HepG2 (cell line): ENCODE data around the gene ARPIN. TPM values are rescaled to one million over a fixed set of nuclear protein-coding genes. Genes with fewer than 3 reads are reported as not detected.

Source experiments
- BHLHE40 ChIP-seq: IDR thresholded peaks from 2 replicates; pipeline ENCODE4 v1.6.1; 2011; ENCODE audit warnings: low read length, improper control_type of control experiment
- GMEB2 ChIP-seq: IDR thresholded peaks from 2 replicates; pipeline ENCODE4 v1.6.1; 2016; ENCODE audit warnings: missing biosample characterization, missing genetic modification reagents, low read depth
- HMG20B ChIP-seq: conservative IDR thresholded peaks from 2 replicates; pipeline ENCODE4 v1.6.1; 2016; ENCODE audit warnings: missing genetic modification reagents, missing compliant biosample characterization
- KLF6 ChIP-seq: IDR thresholded peaks from 2 replicates; pipeline ENCODE4 v1.8.0; 2016; ENCODE audit warnings: missing biosample characterization, missing genetic modification reagents
- MEF2D ChIP-seq: sonication (generic); formaldehyde crosslinking; IDR thresholded peaks from 2 replicates; pipeline ENCODE4 v1.5.1; 2020; ENCODE audit warnings: mild to moderate bottlenecking, missing genetic modification reagents
- PBX3 ChIP-seq: sonication (generic); formaldehyde crosslinking; IDR thresholded peaks from 2 replicates; pipeline ENCODE4 v1.8.1; 2023; ENCODE audit warnings: missing genetic modification reagents, inconsistent platforms, borderline replicate concordance
- SALL2 ChIP-seq: sonication (generic); formaldehyde crosslinking; IDR thresholded peaks from 2 replicates; pipeline ENCODE4 v1.8.1; 2023; ENCODE audit warnings: mild to moderate bottlenecking, missing genetic modification reagents, inconsistent platforms
- ZBTB20 ChIP-seq: sonication (generic); formaldehyde crosslinking; IDR thresholded peaks from 2 replicates; pipeline ENCODE4 v1.8.1; 2023; ENCODE audit warnings: missing genetic modification reagents, low read depth, mild to moderate bottlenecking, borderline replicate concordance
- ZNF207 ChIP-seq: fragments of 450-650 bp; IDR thresholded peaks from 2 replicates; pipeline ENCODE4 v1.6.1; 2016; ENCODE audit warnings: antibody characterized with exemption, borderline replicate concordance
- ZNF44 ChIP-seq: sonication (generic); formaldehyde crosslinking; IDR thresholded peaks from 2 replicates; pipeline ENCODE4 v1.5.1; 2020; ENCODE audit warnings: mild to moderate bottlenecking, missing genetic modification reagents
- ZNF746 ChIP-seq: sonication (generic); formaldehyde crosslinking; IDR thresholded peaks from 2 replicates; pipeline ENCODE4 v1.8.0; 2022; ENCODE audit warnings: mild to moderate bottlenecking, missing genetic modification reagents
- ZNF784 ChIP-seq: sonication (generic); formaldehyde crosslinking; IDR thresholded peaks from 2 replicates; pipeline ENCODE4 v1.5.1; 2020; ENCODE audit warnings: missing genetic modification reagents, mild to moderate bottlenecking, borderline replicate concordance
- polyA plus RNA-seq, 8 experiments: library from polyadenylated mRNA; depleted of rRNA in 3 of 8; stranded (reverse) in 7 of 8; unstranded in 1 of 8; fragments of >200 nt; fragmentation: Illumina TruSeq in 4 of 8; extraction: Trizol in 4 of 8; gene quantifications; 2 replicates each; pipeline versions ENCODE4 v1.2.1 to v1.2.3, GENCODE V29; 2011 to 2016; ENCODE audit warnings: low read depth in 4 of 8, missing spikeins in 1 of 8, mixed read lengths in 1 of 8; ENCODE audit not compliant: insufficient read depth in 1 of 8
- total RNA-seq, 5 experiments: library from RNA; depleted of rRNA; stranded (reverse); fragments of >200 nt; fragmentation: Illumina TruSeq; extraction: Trizol; gene quantifications; 2 replicates each; pipeline ENCODE4 v1.2.3, GENCODE V29; 2016; ENCODE audit warnings: low read depth in 1 of 5
- TF ChIP-seq, protein P1 (sequence below): sonication (generic); formaldehyde crosslinking; IDR thresholded peaks from 2 replicates; pipeline ENCODE4 v1.8.0; 2022; ENCODE audit warnings: missing genetic modification reagents, mild to moderate bottlenecking, borderline replicate concordance
- TF ChIP-seq, protein P2 (sequence below): sonication (generic); formaldehyde crosslinking; IDR thresholded peaks from one replicate; pipeline ENCODE4 v1.5.1; 2020; ENCODE audit warnings: mild to moderate bottlenecking, missing genetic modification reagents; ENCODE audit errors: not compliant biosample characterization

Gene ARPIN
- total and polyA plus RNA-seq, 2 of the 13 experiments (the other 11 are each of a cell fraction or from before 2014, with no cell fraction given), result 2.8 to 5.0 TPM

- peak; percentile 73 for TF ChIP-seq BHLHE40
- no peak for TF ChIP-seq ZNF207
- peak; percentile 98 for TF ChIP-seq SALL2 (CRISPR knock-in tag)
- TF ChIP-seq ZBTB20 (CRISPR knock-in tag), result peak; percentile 92; the same call in 1 of the 2 replicates
- no peak for TF ChIP-seq PBX3 (CRISPR knock-in tag)
- peak; percentile 65; the same call in 1 of the 2 replicates for TF ChIP-seq HMG20B (CRISPR knock-in tag)
- TF ChIP-seq, protein P1, sequence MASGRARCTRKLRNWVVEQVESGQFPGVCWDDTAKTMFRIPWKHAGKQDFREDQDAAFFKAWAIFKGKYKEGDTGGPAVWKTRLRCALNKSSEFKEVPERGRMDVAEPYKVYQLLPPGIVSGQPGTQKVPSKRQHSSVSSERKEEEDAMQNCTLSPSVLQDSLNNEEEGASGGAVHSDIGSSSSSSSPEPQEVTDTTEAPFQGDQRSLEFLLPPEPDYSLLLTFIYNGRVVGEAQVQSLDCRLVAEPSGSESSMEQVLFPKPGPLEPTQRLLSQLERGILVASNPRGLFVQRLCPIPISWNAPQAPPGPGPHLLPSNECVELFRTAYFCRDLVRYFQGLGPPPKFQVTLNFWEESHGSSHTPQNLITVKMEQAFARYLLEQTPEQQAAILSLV, result peak; percentile 96; the same call in 1 of the 2 replicates
- TF ChIP-seq, protein P2, sequence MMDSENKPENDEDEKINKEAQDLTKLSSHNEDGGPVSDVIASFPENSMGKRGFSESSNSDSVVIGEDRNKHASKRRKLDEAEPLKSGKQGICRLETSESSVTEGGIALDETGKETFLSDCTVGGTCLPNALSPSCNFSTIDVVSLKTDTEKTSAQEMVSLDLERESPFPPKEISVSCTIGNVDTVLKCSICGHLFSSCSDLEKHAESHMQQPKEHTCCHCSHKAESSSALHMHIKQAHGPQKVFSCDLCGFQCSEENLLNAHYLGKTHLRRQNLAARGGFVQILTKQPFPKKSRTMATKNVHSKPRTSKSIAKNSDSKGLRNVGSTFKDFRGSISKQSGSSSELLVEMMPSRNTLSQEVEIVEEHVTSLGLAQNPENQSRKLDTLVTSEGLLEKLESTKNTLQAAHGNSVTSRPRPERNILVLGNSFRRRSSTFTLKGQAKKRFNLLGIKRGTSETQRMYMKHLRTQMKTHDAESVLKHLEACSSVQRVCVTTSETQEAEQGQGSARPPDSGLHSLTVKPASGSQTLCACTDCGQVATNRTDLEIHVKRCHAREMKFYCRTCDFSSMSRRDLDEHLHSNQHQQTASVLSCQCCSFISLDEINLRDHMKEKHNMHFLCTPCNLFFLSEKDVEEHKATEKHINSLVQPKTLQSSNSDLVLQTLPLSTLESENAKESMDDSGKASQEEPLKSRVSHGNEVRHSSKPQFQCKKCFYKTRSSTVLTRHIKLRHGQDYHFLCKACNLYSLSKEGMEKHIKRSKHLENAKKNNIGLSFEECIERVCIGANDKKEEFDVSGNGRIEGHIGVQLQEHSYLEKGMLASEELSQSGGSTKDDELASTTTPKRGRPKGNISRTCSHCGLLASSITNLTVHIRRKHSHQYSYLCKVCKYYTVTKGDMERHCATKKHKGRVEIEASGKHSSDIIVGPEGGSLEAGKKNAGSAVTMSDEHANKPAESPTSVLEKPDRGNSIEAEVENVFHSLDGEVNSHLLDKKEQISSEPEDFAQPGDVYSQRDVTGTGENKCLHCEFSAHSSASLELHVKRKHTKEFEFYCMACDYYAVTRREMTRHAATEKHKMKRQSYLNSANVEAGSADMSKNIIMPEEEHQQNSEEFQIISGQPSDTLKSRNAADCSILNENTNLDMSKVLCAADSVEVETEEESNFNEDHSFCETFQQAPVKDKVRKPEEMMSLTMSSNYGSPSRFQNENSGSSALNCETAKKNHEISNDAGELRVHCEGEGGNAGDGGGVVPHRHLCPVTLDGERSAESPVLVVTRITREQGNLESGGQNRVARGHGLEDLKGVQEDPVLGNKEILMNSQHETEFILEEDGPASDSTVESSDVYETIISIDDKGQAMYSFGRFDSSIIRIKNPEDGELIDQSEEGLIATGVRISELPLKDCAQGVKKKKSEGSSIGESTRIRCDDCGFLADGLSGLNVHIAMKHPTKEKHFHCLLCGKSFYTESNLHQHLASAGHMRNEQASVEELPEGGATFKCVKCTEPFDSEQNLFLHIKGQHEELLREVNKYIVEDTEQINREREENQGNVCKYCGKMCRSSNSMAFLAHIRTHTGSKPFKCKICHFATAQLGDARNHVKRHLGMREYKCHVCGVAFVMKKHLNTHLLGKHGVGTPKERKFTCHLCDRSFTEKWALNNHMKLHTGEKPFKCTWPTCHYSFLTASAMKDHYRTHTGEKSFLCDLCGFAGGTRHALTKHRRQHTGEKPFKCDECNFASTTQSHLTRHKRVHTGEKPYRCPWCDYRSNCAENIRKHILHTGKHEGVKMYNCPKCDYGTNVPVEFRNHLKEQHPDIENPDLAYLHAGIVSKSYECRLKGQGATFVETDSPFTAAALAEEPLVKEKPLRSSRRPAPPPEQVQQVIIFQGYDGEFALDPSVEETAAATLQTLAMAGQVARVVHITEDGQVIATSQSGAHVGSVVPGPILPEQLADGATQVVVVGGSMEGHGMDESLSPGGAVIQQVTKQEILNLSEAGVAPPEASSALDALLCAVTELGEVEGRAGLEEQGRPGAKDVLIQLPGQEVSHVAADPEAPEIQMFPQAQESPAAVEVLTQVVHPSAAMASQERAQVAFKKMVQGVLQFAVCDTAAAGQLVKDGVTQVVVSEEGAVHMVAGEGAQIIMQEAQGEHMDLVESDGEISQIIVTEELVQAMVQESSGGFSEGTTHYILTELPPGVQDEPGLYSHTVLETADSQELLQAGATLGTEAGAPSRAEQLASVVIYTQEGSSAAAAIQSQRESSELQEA (CRISPR knock-in tag), result peak; percentile 36
- TF ChIP-seq MEF2D (CRISPR knock-in tag), result peak; percentile 91
- TF ChIP-seq KLF6 (CRISPR knock-in tag), result peak; percentile 93; the same call in 1 of the 2 replicates
- TF ChIP-seq ZNF44 (CRISPR knock-in tag), result 0 out of 2 replicates have a peak, but pooled peaks have one; percentile 40
- TF ChIP-seq GMEB2 (CRISPR knock-in tag), result 0 out of 2 replicates have a peak, but pooled peaks have one; percentile 55
- TF ChIP-seq ZNF784 (CRISPR knock-in tag), result peak; percentile 94
- peak; percentile 54; the same call in 1 of the 2 replicates for TF ChIP-seq ZNF746
These were observed 18.9 kb downstream of the ARPIN start, which contains the start of gene AP3S2 (continued) for GRCh38 chr15:89893696-89894447.
